GM18873 (cell line): ENCODE results near the gene POP7.

Experiments
- ATAC-seq: cut with Tn5 transposase; IDR thresholded peaks from one replicate; pipeline ENCODE4 v1.9.1; 2021; ENCODE audit warnings: mild to moderate bottlenecking, moderate library complexity, moderate number of reproducible peaks; ENCODE audit not compliant: unreplicated experiment, low FRiP score

The POP7 gene

DNA sequence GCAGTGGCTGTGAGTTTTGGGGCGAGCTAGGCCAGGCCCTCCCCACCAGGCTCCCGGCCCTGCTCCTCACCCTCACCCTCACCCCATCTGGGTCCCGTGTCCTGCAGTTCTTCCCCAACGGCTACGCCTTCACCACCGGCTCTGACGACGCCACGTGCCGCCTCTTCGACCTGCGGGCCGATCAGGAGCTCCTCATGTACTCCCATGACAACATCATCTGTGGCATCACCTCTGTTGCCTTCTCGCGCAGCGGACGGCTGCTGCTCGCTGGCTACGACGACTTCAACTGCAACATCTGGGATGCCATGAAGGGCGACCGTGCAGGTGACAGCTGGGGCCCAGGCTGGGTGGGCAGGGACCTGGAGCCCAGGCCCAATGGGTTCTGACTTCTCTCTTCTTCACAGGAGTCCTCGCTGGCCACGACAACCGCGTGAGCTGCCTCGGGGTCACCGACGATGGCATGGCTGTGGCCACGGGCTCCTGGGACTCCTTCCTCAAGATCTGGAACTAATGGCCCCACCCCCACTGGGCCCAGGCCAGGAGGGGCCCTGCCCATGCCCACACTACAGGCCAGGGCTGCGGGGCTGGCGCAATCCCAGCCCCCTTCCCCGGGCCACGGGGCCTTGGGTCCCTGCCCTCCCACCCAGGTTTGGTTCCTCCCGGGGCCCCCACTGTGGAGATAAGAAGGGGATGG lies 27.5 kb upstream of the POP7 start:
- no peak for ATAC-seq

DNA sequence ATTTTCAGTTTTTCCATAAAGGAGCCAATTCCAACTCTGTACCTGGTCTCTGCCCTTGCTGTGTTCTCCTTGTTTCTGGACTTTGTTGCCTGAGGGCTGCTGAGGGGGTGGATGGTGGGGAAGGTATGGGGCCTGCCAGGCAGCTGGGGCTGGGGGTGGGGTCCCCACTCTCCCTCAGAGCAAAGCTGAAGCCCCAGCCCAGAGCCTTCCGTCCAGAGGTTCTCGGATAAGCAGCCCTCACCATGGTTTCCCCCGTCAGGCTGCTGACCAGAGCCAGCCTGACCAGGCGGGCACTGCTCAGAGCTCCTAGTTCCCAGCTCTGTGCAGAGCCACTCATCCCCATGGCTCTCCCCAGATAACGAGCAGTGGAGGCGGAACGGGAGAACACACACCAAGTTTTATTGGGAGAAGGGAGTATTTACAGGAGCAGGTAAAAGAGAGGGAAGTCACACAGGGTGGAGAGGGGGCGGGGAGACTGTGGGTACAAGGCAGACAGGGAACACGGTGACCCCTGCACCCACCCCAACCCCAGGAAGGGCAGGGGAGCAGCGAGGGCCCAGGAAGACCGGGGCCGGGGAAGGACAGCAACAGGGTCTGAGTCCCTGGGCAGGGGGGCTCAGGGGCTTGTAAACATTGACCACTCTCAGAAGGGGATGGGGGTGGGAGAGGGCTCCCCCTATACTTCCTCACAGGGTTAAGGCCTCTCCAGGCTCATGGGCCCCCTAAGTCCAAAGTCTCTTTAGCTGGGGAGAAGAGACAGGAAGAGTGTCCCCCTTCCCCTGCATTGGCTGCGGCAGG lies 26.6 kb upstream of the POP7 start:
- ATAC-seq = no peak

DNA sequence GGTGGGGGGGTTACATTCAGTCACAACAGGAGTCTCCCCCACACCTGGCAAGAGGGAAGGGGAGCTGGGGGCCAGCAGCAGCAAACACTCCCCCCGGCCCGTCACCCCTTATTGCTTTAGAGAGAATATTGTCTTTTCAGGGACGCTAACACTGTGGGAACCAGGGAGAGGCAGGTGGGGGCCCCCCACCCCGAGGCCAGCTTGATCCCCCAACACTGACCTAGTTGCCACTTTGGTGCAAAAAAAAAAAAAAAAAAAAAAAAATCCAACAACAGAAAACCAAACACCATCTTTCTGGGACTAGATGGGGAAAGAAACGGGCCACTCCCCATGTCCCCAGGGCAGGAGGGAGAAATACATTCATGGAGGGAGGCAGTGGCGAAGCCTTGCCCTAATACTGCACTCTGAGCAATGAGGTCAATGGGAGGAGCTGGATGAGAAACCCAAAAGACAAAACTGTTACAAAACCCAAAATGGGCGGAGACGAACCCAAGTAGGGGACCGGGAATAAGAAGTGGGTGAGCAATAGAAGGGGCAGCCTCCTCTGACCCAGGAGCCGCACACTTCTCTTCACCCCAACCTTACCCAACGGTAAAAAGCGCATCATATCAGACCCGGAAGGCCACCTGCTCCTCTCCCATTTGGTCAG lies 25.9 kb upstream of the POP7 start:
- ATAC-seq = no peak

DNA sequence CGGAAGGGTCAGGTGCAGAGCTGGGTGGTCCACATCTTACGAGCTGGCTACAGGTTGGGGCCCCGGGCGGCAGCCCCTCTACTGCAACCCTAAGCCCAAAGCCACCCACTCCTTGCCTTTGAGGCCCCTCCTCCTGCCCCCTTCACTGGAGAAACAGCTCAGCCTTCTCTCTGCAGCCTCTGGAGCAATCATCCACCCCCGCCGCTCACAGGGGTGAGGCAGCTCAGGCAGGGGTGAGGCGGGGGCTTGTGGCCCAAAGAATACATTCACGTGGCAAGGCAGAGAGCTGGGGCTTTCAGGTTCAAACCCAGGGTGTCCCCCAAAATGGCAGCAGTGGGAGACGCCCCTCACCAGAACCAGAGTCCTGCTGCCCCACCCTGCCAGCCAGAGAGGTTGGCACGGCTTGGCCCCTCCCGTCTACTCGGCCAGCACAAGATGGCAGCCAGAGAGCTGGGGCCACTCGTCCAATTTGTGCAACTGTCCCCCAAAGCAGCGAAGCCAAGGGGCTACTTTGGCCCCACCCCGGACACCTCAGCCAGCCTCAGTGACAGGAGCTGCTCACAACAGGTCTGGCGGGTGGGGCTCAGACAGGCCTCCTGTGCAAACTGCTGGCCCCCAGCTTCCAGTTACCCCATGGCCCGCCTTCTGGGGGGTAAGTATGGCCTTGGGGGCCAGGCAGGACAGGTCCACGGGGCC lies 25.2 kb upstream of the POP7 start:
- ATAC-seq = no peak

DNA sequence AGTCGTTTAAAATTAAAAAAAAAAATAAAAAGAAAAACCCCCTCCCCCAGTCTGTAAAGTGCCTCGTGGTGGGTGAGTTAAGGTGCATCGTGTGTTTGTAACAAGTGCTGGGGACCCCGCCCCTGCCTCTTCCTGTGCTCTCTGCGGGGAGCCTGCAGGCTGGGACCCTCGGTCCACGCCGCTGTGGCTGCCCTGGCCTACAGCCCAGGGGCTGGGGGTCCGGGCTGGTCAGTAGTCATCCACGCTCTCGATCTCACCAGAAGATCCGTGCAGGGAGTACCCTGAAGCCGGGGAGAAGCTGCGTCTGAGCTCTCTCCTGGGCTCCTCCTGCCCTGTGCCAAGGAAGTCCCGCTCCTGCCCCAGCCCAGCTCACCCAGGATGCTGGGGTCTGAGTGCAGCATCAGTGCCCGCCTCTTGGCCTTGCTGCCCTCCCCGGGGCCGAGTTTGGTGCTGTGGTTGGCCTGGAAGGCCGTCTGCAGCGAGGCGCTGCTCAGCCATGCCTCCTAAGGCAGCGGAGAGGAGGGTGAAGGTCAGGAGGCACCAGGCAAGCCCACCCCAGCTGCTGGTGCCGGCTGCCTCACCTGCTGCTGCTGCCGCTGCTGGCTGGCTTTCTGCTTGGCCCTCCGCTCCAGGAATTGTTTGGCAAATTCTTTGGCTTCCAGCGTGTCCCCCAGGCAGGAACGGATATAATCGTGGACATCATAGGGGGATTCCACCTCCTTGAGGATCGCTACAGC lies 24.3 kb upstream of the POP7 start:
- no peak for ATAC-seq

DNA sequence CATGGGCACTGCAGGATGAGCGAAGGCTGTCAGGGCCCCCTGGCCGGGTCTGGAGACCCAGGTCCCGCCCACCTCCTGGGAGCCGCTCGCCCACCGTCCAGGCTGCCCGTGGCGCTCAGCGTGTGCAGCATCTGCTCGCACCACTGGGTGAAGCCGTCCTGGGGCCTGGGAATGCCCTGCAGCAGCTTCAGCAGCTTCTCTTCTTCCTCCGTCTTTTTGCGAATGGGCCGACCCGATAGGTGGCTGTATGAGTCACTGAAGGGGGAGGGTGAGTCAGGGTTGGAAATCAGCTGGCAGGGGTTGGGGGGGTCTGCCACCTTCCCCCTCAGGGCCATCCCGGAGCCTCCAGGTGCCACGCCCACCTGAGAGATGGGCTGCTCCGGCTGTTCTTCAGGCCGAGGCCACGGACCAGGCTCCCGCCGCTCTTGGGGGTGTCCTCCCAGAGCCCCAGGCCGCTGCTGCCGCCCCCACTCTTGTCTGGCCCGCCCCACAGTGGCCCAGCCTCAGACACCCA lies 23.6 kb upstream of the POP7 start:
- no peak for ATAC-seq

DNA sequence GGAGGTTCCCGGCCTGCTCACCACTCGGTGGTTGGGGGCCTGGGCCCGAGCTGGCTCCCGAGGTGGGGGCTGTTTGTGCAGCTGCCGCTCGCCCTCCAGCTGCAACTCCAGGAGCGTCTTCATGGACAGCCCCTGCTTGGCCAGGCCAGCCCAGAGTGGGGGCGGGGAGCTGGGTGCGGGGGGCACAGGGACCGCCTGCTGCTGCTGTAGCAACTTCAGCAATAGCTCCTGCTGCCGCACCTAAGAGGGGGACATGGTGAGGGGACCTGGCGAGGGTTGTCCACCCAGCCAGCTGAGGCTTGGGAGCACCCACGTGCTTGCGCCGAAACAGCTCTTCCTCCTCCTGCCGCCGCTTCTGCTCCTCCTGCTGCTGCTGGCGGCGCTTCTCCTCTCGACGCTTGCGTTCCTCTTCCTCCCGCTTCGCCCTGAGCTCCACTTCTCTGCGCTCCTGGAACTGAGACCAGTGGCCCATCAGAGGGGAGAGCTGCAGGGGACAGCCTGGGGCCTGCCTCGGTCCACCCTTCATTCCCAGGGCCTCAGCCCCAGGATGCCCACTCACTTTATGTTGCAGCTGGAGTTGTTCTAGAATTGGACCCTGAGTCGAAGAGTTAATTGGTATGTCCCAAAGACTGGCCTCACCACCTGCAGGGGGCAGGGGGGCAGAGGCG lies 22.8 kb upstream of the POP7 start:
- ATAC-seq = no peak

DNA sequence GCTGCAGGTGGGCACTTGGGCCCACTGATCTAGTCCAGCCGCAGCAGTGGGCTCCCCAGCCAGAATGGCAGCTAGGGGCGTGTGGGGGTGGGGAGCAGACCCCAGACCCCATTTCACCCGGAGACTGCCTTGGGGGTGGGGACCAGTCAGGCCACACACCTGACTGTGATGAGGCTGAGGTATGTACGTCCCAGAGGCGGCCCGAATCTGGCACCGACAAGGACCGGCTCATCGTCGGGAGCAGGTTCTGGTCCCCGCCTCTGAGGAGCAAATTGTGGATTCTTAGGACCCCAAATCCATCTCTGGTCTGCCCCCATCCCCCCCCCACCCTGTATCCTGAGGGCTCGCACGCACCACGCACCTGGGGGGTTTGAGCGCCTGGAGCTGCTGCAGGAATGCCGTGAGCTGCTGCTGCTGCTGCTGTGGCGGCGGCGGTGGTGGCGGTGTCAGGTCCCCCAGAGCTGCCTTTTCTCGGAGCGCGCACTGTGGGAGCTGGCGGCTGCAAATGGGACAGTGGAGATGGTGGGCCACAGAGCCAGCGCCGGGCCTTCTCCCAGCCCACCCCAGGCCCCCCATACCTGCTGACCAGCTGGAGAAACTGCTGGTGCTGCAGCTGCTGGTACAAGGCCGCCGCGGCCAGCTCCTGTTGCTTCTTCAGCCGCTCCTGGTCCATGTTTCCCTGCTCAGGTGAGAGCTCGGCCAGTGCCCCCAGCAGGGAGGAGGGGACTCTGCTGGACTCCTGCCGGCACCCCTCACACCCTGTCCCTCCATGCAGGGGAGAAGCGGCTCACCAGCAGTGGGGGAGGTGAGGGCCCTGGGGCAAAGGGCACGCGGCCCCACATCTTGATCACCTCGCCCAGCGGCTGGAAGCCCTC lies 22.0 kb upstream of the POP7 start:
- no peak for ATAC-seq

DNA sequence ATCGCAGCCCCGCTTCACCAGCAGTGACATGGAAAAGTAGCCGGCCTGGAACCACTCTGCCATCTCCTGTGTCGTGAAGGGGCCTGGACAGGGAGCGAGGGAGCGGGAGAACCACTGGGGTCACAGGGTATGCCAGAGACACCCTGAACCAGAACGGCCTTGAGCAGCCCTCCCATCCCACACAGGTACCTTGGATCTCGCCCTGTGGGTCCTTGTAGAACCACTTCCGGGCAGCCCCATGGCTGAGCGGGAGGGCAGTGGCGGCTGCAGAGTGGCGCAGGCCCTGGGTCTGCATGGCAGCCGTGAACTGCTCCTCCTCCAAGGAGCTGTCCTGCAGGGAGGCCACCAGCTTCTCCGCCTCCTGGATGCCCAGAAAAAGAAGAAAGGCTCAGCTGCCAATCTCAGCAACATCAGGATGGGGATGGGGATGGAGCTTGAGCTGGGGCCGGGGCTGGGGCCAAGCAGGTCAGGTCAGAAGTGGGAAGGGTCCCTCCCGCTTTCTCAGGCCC lies 21.3 kb upstream of the POP7 start:
- no peak for ATAC-seq

DNA sequence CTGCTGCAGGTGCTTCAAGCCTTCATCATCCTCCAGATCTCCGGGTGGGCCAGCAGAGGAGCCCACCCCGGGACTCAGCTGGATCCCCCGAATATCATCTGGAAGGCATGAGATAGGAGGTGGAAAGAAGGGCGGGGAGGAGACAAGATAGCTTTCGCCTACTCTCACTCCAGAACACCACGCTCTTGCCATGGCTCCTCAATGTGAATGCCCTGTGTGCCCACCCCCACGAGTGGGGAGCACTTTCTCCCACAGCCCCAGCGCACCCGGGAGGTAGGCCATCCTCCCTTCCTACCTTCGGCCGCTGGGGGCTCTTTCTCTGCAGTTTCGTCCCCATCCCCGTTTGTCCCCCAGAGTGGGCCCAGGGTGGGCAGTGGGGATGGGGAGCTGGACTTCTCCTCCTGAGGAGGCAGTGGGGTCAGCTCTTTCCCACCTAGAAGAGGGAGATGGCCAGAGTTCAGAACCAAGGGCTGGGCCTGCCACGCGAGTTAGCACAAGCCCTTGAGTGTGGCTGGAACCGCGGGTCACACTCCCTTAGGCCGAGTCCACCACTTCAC lies 20.8 kb upstream of the POP7 start:
- no peak for ATAC-seq

DNA sequence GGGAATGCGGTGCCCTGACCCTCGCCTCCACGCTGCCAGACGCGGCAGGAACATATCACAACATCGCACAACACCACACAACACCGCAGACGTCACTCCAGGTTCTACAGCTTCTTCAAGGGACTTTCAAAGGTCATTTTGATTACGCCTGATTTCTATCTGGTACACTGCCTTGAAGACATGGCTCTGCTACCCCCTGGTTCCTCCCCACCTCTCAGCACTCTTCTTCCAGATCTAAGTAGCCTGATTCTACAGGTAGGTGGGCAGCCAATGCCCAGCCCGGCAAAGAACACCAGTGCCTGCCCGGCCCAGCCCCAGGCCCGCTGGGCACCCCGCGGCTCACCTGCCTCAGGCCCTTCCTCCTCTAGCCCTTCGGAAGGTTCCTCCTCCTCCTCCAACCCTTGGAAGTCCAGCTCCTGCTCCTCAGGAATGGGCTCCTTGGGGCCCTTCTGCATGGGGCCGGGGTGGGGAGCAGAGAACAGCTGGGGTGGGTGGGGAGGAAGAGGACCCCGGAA lies 20.2 kb upstream of the POP7 start:
- ATAC-seq = no peak

DNA sequence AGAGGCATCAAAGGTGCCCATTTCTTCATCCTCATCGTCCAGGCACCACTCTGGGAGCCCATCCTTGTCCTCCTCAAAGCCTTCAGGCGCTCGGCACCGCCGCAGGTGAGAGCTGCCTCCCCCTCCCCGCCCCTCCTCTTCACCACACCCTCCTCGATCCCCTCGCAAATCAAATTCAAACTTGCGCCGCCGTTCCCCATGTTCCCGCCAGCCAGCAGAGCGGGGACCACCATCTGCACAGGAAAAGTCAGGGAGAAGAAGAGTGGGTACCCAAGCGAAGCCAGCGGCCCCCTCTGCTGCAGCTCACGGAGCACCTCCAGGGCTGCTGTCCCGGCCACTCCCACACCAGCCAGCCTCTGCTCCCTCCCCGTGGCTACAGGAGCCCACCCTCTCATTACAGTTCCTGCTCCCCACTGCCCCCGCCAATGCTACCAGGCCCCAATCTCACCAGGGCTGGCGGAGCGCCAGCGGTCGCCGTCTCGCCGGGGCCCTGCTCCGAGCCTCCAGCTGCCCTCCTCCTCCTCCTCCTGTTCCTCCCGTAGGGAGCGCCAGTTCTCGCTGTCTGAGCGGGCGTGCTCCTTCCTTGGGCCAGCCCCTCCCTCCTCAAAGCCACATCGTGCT lies 19.6 kb upstream of the POP7 start:
- no peak for ATAC-seq

DNA sequence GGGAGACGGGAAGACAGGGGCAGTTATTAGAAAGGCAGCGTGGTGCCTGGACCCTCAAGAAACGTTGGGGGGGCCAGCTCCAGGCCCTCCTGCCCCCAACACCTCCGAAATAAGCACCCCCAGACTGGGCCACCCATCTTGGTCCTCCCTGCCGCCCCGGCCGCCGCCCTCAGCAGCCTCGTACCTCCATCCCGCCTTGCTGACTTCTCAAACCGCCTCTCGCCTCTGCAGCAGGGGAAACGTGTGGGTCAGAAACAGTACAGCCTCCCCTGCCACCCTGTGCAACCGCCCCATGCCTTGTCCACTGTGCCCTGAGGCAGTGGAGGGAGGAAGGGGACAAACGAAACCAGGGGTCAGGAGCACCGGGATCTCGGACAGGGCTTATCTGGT lies 19.1 kb upstream of the POP7 start:
- ATAC-seq = no peak

DNA sequence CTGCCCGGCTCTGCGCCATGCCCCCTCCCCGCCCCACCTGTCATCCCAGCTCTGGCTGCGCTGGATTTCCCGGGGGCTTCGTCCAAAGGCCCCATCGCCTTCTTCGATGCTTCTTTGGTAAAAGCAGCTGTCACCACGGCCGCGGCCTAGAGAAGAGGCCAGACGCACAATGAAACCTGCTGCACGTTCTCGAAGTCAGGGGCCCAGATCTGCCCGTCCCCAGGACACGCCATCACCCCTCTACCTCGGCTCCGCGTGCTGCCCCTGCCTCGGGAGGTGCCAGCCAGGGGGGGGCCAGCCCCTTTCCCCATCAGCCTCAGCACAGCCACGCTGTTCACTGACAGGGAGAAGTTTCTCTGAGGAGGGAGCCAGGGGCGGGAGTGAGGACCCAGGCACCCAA lies 18.7 kb upstream of the POP7 start:
- ATAC-seq = no peak

DNA sequence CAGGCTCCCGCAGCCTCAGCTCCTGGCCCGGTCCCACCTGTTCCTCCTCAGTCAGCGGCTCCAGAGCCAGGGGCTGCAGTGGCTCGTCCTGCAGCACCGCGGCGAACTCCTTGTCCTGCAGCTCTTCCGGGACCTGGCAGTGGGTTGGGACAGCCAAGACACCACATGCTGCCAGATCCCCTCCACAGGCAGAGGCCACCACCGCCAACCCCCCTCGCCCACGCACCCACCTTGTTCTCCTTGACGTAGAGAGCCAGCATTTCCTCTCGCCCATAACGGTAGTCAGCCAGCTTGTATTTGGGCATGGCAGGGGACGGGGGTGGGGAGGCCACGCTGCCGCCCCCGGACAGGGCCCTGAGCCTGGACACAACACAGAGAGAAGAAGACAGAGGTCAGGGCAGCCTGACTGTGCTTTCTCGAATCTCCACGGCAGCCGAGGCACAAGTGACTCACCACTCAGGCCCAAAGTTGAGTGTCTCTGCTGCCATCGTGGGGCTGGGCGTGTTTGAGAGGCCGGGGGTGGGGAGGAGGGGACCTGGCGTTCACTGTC lies 18.1 kb upstream of the POP7 start:
- ATAC-seq = no peak

DNA sequence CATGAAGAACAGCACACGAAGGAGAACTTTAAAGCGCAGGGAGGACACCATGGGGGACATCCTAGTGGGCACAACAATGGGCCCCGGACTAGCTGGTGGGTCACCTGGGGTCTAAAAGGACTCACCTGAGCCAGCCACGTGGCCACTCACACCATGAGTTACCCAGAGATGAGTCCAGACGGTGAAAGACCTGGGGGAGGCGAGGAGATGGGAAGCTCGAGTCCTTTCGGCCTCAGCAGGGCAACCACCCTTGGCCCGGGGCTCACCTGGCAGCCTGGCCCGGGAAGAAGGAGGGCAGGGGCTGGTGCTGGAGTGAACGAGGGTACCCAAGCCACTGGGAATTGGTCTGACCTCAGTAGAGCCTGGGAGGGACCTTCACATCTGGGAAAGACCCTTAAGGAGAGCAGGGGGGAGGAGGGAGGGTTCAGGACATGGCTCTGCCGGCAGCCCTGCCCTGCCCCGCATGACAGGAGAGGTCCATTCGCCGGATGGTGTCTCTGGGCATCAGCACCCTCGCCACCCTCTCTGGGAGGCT lies 17.5 kb upstream of the POP7 start:
- ATAC-seq = no peak
